ENCODE results near the gene CTNNAL1. TPM values are rescaled to one million over a fixed set of nuclear protein-coding genes. Genes with fewer than 3 reads are reported as not detected.

Gene CTNNAL1
- total and polyA plus RNA-seq, 9 of the 15 experiments (the other 6 are each of a cell fraction or from before 2014, with no cell fraction given): 23.2 to 78.0 (median 46.7) TPM

GRCh38 chr9:109026306-109026705, 13.0 kb upstream of the CTNNAL1 start:
- Histone ChIP-seq H4K20me1 (replicated peaks; ENCODE audit: control insufficient read depth, insufficient read depth, low read length) (no peaks in the 10 kb centered on the region), H3K27me3 (ENCODE audit: control insufficient read depth in 2 of 2, insufficient read depth in 2 of 2, low read length in 2 of 2) (no peaks in the 10 kb centered on the region), H3K9me1 (ENCODE audit: control insufficient read depth, insufficient read depth, low read length) (no peaks in the 10 kb centered on the region), H3K79me2 (ENCODE audit: control insufficient read depth, insufficient read depth, low read length) (no peaks in the 10 kb centered on the region), H3K4me3 (no peak overlapping the region), H3K27ac (ENCODE audit: extremely low read depth, low read depth, low read length) (no peak overlapping the region), H3K9ac (ENCODE audit: insufficient read depth in 1 of 2, low read depth in 2 of 2, low read length in 2 of 2) (no peak overlapping the region), H3K9me3 (replicated peaks; ENCODE audit: control insufficient read depth, insufficient read depth, low read depth, low read length) (no peaks in the 10 kb centered on the region), H3K36me3 (ENCODE audit: control insufficient read depth, insufficient read depth, low read length) (peaks cover 38% of the 10 kb centered on the region), H2AFZ (ENCODE audit: low read depth, low read length) (no peak overlapping the region), H3K4me1 (replicated peaks in 1 of 2; ENCODE audit: control insufficient read depth in 2 of 2, insufficient read depth in 2 of 2, low read length in 2 of 2) (no peaks in the 10 kb centered on the region), H3K4me2 (ENCODE audit: insufficient read depth, low read length) (no peak overlapping the region)
- BruUV-seq (replicated peaks): no TSS peak
- no peak for FAIRE-seq
- ChIA-PET CTCF (ENCODE audit: low intra/inter-chr PET ratio) (no interaction called here), POLR2A (interaction anchor here (1.5 kb wide), 1 partner anchor 9 kb away, joined by 6 read pairs; no protein-coding TSS in a partner anchor)
- TF ChIP-seq CHD1 (IDR thresholded peaks at IDR 0.05; ENCODE audit: low read length) (no peak), NFIX (CRISPR knock-in tag; IDR thresholded peaks at IDR 0.05; ENCODE audit: low read depth) (no peak)
- in situ Hi-C loops (cut with MboI): no loop called here
- WGBS (ENCODE audit: insufficient coverage, low coverage, missing lambda C conversion rate): 84% methylated on average over 7 of the region's 7 CpGs
- no peak for DNase-seq (ENCODE audit: extremely low read depth in 1 of 4, low spot score in 3 of 4)
- intact Hi-C loops (cut with micrococcal nuclease): no loop called here
- no peak for ATAC-seq

GRCh38 chr9:109022873-109023272, 9.6 kb upstream of the CTNNAL1 start:
- ATAC-seq (no peak), DNase-seq (ENCODE audit: extremely low read depth in 1 of 4, low spot score in 3 of 4) (no peak), FAIRE-seq (no peak)
- ChIA-PET POLR2A (interaction anchor here (0.7 to 0.8 kb wide), 2 partner anchors 11 to 13 kb away, joined by 3 to 4 read pairs; no protein-coding TSS in a partner anchor), CTCF (ENCODE audit: low intra/inter-chr PET ratio) (no interaction called here)
- in situ Hi-C loops (cut with MboI) (no loop called here), intact Hi-C loops (cut with micrococcal nuclease) (no loop called here)
- TF ChIP-seq ASH1L (IDR thresholded peaks at IDR 0.05; ENCODE audit: borderline replicate concordance, low read depth, partially characterized antibody): no peak
- Histone ChIP-seq H3K9ac (ENCODE audit: insufficient read depth in 1 of 2, low read depth in 2 of 2, low read length in 2 of 2) (no peak overlapping the region), H3K79me2 (ENCODE audit: control insufficient read depth, insufficient read depth, low read length) (no peaks in the 10 kb centered on the region), H3K4me3 (no peak overlapping the region), H3K27ac (ENCODE audit: extremely low read depth, low read depth, low read length) (no peak overlapping the region), H3K9me3 (replicated peaks; ENCODE audit: control insufficient read depth, insufficient read depth, low read depth, low read length) (no peaks in the 10 kb centered on the region), H3K4me1 (replicated peaks in 1 of 2; ENCODE audit: control insufficient read depth in 2 of 2, insufficient read depth in 2 of 2, low read length in 2 of 2) (no peaks in the 10 kb centered on the region), H3K4me2 (ENCODE audit: insufficient read depth, low read length) (no peak overlapping the region), H3K9me1 (ENCODE audit: control insufficient read depth, insufficient read depth, low read length) (no peaks in the 10 kb centered on the region), H3K36me3 (ENCODE audit: control insufficient read depth, insufficient read depth, low read length) (peaks cover 52% of the 10 kb centered on the region), H2AFZ (ENCODE audit: low read depth, low read length) (no peak overlapping the region), H3K27me3 (ENCODE audit: control insufficient read depth in 2 of 2, insufficient read depth in 2 of 2, low read length in 2 of 2) (no peaks in the 10 kb centered on the region), H4K20me1 (replicated peaks; ENCODE audit: control insufficient read depth, insufficient read depth, low read length) (no peaks in the 10 kb centered on the region)
- no TSS peak for BruUV-seq (replicated peaks)
